Urinary bladder (tissue), 4 donors: ENCODE measurements around the gene RNF157. TPM values are rescaled to one million over a fixed set of nuclear protein-coding genes. Genes with fewer than 3 reads are reported as not detected.

Experiments used
- DNase-seq: peaks from one replicate; pipeline ENCODE4 v3.0.0-alpha.2; 2015; ENCODE audit errors: extremely low spot score
- H3K27ac ChIP-seq: one replicate; pipeline ENCODE4 v1.5.1; 2013; ENCODE audit warnings: low read depth, mild to moderate bottlenecking, moderate library complexity
- H3K36me3 ChIP-seq: one replicate; pipeline ENCODE4 v1.6.1; 2013; ENCODE audit warnings: mild to moderate bottlenecking, moderate library complexity; ENCODE audit not compliant: insufficient read depth
- H3K4me1 ChIP-seq: one replicate; pipeline ENCODE4 v1.6.1; 2013; ENCODE audit warnings: mild to moderate bottlenecking, moderate library complexity; ENCODE audit not compliant: insufficient read depth
- H3K4me3 ChIP-seq: one replicate; pipeline ENCODE4 v1.5.1; 2013; ENCODE audit warnings: low read depth, low read length
- WGBS: extraction: QIAGEN DNeasy Blood & Tissue Kit; methylation state at CpG from one replicate; pipeline ENCODE4 v1.1.7; 2013; 5-methylcytosine and 5-hydroxymethylcytosine counted together
- polyA plus RNA-seq: library from polyadenylated mRNA; stranded (reverse); fragments of 200-250 nt; gene quantifications from one replicate; pipeline ENCODE4 v1.2.3, GENCODE V29; 2013
- total RNA-seq: library from RNA; depleted of rRNA; stranded (reverse); fragments of >200 nt; gene quantifications from one replicate; pipeline ENCODE4 v1.2.3, GENCODE V29; 2014
- donor health status: healthy with polysubstance abuse.
- donor health status: healthy.

Gene RNF157
- total and polyA plus RNA-seq, 2 donors: 1.9 to 5.8 TPM

DNA sequence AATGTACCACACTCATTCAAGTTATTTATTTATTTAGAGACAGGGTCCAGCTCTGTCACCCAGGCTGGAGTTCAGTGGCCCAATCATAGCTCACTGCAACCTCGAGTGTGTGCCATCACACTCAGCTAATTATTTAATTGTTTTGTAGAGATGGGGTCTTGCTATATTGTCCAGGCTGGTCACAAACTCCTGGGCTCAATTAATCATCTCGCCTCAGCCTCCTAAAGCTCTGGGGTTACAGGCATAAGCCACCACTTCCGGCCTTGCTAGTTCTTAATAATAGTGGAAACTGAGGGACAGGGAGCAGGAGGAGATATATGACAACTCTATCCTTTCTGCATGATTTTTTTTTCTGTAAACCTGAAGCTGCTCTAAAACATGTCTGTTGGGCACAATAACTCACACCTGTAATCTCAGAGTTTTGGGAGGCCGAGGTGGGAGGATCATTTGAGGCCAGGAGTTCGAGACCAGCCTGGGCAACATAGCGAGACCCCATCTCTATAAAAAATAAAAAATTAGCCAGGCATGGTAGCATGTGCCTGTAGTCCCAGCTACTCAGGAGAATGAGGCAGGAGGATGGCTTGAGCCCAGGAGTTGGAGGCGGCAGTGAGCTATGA is 125.0 kb downstream of the RNF157 start:
- Histone ChIP-seq H3K36me3 (no peaks in the 10 kb centered on the region), H3K27ac (no peak overlapping the region), H3K4me3 (no peak overlapping the region), H3K4me1 (no peaks in the 10 kb centered on the region)
- WGBS: 89% methylated on average over 7 of the region's 7 CpGs
- no peak for DNase-seq

GRCh38 chr17:76111956-76112355 is 128.3 kb downstream of the RNF157 start:
- H3K27ac ChIP-seq: no peak overlapping the region
- no peak overlapping the region for H3K4me3 ChIP-seq
- DNase-seq: no peak
- WGBS: 88% methylated on average over 2 of the region's 2 CpGs
- H3K36me3 ChIP-seq: no peaks in the 10 kb centered on the region
- no peaks in the 10 kb centered on the region for H3K4me1 ChIP-seq

DNA sequence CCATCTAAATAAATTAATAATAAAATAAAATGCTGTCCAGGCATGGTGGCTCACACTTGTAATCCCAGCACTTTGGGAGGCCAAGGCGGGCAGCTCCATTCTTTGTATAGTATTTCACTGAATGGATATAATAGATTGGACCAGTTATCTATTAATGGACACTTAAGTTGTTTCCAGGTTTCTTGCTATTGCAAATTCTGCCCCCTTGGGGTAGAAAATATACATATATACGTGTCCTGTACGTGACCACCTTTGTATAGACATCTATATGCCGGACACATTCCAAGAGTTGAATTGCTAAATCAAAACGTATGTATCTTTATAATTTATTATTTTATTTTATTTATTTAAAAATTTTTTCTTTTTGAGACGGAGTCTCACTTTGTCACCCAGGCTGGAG is 132.8 kb downstream of the RNF157 start:
- 87% methylated on average over 6 of the region's 6 CpGs for WGBS
- Histone ChIP-seq H3K4me3 (no peak overlapping the region), H3K4me1 (no peaks in the 10 kb centered on the region), H3K36me3 (no peaks in the 10 kb centered on the region), H3K27ac (no peak overlapping the region)
- DNase-seq: no peak

GRCh38 chr17:76106703-76107102 is 133.6 kb downstream of the RNF157 start:
- 36% methylated on average over 3 of the region's 3 CpGs for WGBS
- DNase-seq: no peak
- Histone ChIP-seq H3K4me1 (no peaks in the 10 kb centered on the region), H3K27ac (no peak overlapping the region), H3K36me3 (no peaks in the 10 kb centered on the region), H3K4me3 (no peak overlapping the region)

DNA sequence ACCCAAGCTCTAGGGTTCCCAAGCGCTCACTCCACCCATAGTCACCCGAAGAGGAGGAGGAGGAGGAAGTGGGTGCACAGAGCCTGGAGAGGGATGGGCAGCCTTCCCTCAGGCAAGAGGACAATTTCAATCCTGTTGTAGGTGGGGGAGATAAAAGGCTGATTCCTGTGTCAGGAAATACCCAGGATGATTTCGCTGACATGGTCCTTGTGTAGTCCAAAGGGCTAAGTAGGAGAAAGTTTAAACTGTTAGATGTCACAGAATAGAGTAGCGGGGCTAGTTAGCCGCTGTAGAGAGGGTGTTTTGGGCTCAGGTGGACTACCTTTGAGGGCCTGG is 135.4 kb downstream of the RNF157 start:
- Histone ChIP-seq H3K4me3 (no peak overlapping the region), H3K4me1 (no peaks in the 10 kb centered on the region), H3K36me3 (no peaks in the 10 kb centered on the region), H3K27ac (no peak overlapping the region)
- 72% methylated on average over 5 of the region's 5 CpGs for WGBS
- no peak for DNase-seq

DNA sequence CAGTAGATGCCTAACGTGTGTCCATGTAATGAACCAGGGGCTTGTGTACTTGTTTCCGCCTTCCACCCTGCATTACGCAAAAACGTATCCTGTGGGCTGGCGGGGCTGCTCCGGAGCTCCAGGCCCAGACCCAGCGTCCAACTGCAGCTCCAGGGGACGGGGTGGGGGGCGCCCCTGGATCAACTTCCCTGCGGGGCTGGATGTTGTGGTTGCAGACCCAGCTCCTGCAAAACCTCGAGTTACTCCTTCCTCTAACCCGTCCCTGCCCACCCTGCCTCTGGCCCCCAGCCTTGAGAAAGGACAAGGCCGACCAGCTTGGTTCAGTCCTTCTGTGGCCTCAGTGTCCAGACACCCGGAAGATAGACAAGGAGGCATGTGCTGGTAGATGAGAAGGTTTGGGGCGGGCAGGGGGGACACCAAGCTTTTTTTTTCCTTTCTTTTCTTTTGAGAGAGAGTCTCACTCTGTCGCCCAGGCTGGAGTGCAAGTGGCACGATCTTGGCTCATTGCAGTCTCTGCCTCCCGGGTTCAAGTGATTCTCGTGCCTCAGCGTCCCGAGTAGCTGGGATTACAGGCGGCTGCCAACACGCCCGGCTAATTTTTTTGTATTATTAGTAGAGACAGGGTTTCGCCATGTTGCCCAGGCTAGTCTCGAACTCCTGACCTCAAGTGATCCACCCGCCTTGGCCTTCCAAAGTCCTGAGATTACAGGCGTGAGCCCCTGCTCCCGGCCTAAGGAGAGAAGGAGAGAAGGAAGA is 136.0 kb downstream of the RNF157 start:
- Histone ChIP-seq H3K36me3 (no peaks in the 10 kb centered on the region), H3K27ac (peak overlapping the region; percentile 82), H3K4me1 (no peaks in the 10 kb centered on the region), H3K4me3 (peak overlapping the region; percentile 87)
- no peak for DNase-seq
- WGBS: 88% methylated on average over 29 of the region's 29 CpGs

DNA sequence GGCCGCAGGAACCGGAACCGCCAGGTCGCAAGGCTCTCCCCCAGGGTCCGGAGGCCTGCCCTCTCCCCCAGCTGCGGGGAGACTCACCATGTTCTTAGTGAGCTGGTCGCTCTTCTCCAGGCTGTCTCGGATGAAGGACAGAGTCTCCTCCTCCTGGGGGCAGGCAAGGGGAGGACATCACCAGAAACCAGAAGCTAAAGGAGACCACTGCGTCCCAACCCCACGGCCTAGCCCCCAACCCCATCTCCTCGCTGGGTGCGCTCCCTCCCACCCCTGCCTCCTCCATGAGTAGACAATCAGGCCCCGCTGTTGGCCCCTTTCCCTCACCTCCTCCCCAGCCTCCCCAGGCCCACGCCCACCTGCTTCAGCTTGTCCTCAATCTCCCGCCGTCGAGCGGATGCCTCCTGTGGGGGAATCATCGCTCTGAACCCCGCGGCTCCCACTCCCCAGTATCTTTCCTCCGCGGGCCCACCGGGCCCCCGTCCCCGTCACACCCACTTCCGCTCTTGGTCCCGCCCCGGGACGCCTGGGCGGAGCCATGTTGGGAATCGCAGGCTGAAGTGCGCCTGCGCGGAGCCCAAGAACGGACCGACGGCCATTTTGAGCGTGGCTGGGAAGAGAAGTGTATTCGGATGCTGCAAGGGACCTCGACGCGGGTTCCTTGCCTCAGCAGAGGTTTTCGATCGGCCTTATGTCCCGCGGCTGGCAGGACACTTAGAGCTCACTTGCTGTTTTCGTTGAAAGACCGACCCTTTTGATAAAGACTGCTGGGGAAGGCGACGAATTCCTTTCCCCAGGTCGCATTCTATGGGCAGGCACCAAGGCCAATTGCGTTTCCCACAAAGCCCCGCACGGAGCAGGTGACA is 136.8 kb downstream of the RNF157 start, which contains the start of gene EXOC7:
Gene EXOC7 (minus strand): TSS at position 514 of the 866 bp plus-strand sequence. CDS start 95 bp downstream, at position 419.
- Histone ChIP-seq H3K27ac (peak within 1 kb of the TSS; percentile 82), H3K4me1 (no peaks in the 10 kb centered on the region), H3K4me3 (peak within 1 kb of the TSS; percentile 87), H3K36me3 (no peaks in the 10 kb centered on the region)
- WGBS: 5% methylated on average over 55 of the region's 55 CpGs
- peak; percentile 82 for DNase-seq

DNA sequence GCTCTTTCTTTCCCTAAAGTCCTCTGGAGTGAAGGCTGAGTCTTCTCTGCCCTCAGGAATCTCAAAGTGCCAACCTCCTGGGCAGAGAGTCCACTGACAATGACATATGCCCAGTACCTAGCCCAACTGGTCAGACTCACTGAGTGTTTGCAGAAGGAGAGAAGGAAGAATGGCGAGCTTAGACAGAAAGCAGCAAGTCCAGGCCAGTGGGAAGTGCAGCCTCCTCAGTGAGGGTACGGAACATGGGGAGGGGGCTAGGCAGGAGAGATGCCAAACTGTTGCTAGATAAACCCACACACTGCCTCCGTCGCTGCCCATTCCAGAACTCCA is 137.4 kb downstream of the RNF157 start:
- H3K27ac ChIP-seq: peak overlapping the region; percentile 24
- H3K4me1 ChIP-seq: no peaks in the 10 kb centered on the region
- no peaks in the 10 kb centered on the region for H3K36me3 ChIP-seq
- 2% methylated on average over 4 of the region's 4 CpGs for WGBS
- peak overlapping the region; percentile 87 for H3K4me3 ChIP-seq
- no peak for DNase-seq

GRCh38 chr17:76097716-76098295 is 142.5 kb downstream of the RNF157 start:
- peaks cover 2% of the 10 kb centered on the region for H3K36me3 ChIP-seq
- no peaks in the 10 kb centered on the region for H3K4me1 ChIP-seq
- 91% methylated on average over 19 of the region's 19 CpGs for WGBS
- no peak for DNase-seq
- no peak overlapping the region for H3K27ac ChIP-seq
- no peak overlapping the region for H3K4me3 ChIP-seq

GRCh38 chr17:76095943-76096342 is 144.3 kb downstream of the RNF157 start:
- 87% methylated on average over 13 of the region's 13 CpGs for WGBS
- no peak for DNase-seq
- no peak overlapping the region for H3K27ac ChIP-seq
- H3K4me1 ChIP-seq: no peaks in the 10 kb centered on the region
- H3K36me3 ChIP-seq: peaks cover 2% of the 10 kb centered on the region
- H3K4me3 ChIP-seq: no peak overlapping the region

- Histone ChIP-seq H3K4me1 (no peaks in the 10 kb centered on the region), H3K4me3 (no peak overlapping the region), H3K27ac (no peak overlapping the region), H3K36me3 (peaks cover 5% of the 10 kb centered on the region)
- DNase-seq: no peak
- 87% methylated on average over 11 of the region's 11 CpGs for WGBS
These were observed 146.2 kb downstream of the RNF157 start for GRCh38 chr17:76094046-76094445.

GRCh38 chr17:76092526-76093413 is 147.5 kb downstream of the RNF157 start:
- H3K4me3 ChIP-seq: no peak overlapping the region
- peaks cover 4% of the 10 kb centered on the region for H3K36me3 ChIP-seq
- no peak overlapping the region for H3K27ac ChIP-seq
- no peaks in the 10 kb centered on the region for H3K4me1 ChIP-seq
- 94% methylated on average over 20 of the region's 20 CpGs for WGBS
- DNase-seq: no peak
